ENCODE data around the gene SERPINA1. TPM values are rescaled to one million over a fixed set of nuclear protein-coding genes. Genes with fewer than 3 reads are reported as not detected.

Gene SERPINA1
- total and polyA plus RNA-seq, 2 donors (not counting 1 experiment from before 2014, with no cell fraction given): 0.69 to 6.8 TPM

- H4K20me1 ChIP-seq (ENCODE audit: control insufficient read depth, insufficient read depth, low read length, poor library complexity, severe bottlenecking): no peaks in the 10 kb centered on the region
- WGBS (ENCODE audit: insufficient coverage): 56% methylated on average over 4 of the region's 9 CpGs
- H3K36me3 ChIP-seq (replicated peaks in 1 of 2; ENCODE audit: control extremely low read depth in 1 of 2, control insufficient read depth in 1 of 2, extremely low read depth in 1 of 2, insufficient read depth in 2 of 2, low read length in 1 of 2): no peaks in the 10 kb centered on the region
- no peak overlapping the region for H3K9ac ChIP-seq (ENCODE audit: low read length)
- no peak overlapping the region for H3K27ac ChIP-seq (ENCODE audit: low read length in 2 of 2)
- no peak overlapping the region for H3K4me3 ChIP-seq (ENCODE audit: control extremely low read depth in 1 of 5, extremely low read depth in 1 of 5, insufficient read depth in 1 of 5, low read depth in 2 of 5, low read length in 4 of 5)
- no peak overlapping the region for H3K27ac Mint-ChIP-seq
- intact Hi-C loops (cut with micrococcal nuclease): no loop called here
- H3K4me3 Mint-ChIP-seq: no peak overlapping the region
- H2AFZ ChIP-seq (ENCODE audit: insufficient read depth, low read depth, low read length, poor library complexity, severe bottlenecking): no peak overlapping the region
- H3K9me3 ChIP-seq (ENCODE audit: control extremely low read depth in 1 of 3, control insufficient read depth in 2 of 3, insufficient read depth in 1 of 3, low read length in 2 of 3): no peaks in the 10 kb centered on the region
- ChIA-PET POLR2A (no interaction called here), CTCF (interaction anchor here (1.0 kb wide), 1 partner anchor 89 kb away, joined by 3 read pairs; no protein-coding TSS in a partner anchor)
- no peaks in the 10 kb centered on the region for H3K4me1 ChIP-seq (ENCODE audit: control insufficient read depth in 2 of 2, insufficient read depth in 2 of 2, low read length in 2 of 2)
- H3K9me3 Mint-ChIP-seq (ENCODE audit: insufficient read depth): no peaks in the 10 kb centered on the region
- DNase-seq: no peak
- no peak overlapping the region for H3K4me2 ChIP-seq (replicated peaks; ENCODE audit: low read depth, low read length, poor library complexity, severe bottlenecking)
- no peaks in the 10 kb centered on the region for H3K79me2 ChIP-seq (ENCODE audit: control insufficient read depth, insufficient read depth, low read length)
- no peaks in the 10 kb centered on the region for H3K4me1 Mint-ChIP-seq
- ATAC-seq (ENCODE audit: low read depth): no peak
- peaks cover 0 to 3% (median 0%) of the 10 kb centered on the region in 4 experiments for H3K27me3 ChIP-seq (replicated peaks in 1 of 4; ENCODE audit: control extremely low read depth in 1 of 4, control insufficient read depth in 3 of 4, insufficient read depth in 4 of 4, low read length in 3 of 4)
- H3K27me3 Mint-ChIP-seq: peaks cover 14% of the 10 kb centered on the region
- TF ChIP-seq EZH2 (IDR thresholded peaks at IDR 0.05; ENCODE audit: borderline replicate concordance, insufficient read depth, low read depth, low read length, poor library complexity, severe bottlenecking) (no peak), CTCF (IDR thresholded peaks at IDR 0.05) (no peak)
Observed at GRCh38 chr14:94397289-94398181, 9.1 kb upstream of the SERPINA1 start.

GRCh38 chr14:94396628-94397225, 8.3 kb upstream of the SERPINA1 start:
- POLR2A ChIA-PET: no interaction called here
- peaks cover 0 to 3% (median 0%) of the 10 kb centered on the region in 3 donors for H3K9me3 ChIP-seq (ENCODE audit: control extremely low read depth in 1 of 3, control insufficient read depth in 2 of 3, insufficient read depth in 1 of 3, low read length in 2 of 3)
- Mint-ChIP-seq H3K27me3 (peaks cover 14% of the 10 kb centered on the region), H3K4me3 (no peak overlapping the region), H3K27ac (no peak overlapping the region), H3K9me3 (ENCODE audit: insufficient read depth) (no peaks in the 10 kb centered on the region), H3K4me1 (no peaks in the 10 kb centered on the region)
- no peak overlapping the region for H3K27ac ChIP-seq (ENCODE audit: low read length in 2 of 2)
- H3K27me3 ChIP-seq (replicated peaks in 1 of 4; ENCODE audit: control extremely low read depth in 1 of 4, control insufficient read depth in 3 of 4, insufficient read depth in 4 of 4, low read length in 3 of 4): peaks cover 0 to 3% (median 0%) of the 10 kb centered on the region in 4 experiments
- no peak overlapping the region for H3K9ac ChIP-seq (ENCODE audit: low read length)
- DNase-seq: no peak
- H3K4me3 ChIP-seq (ENCODE audit: control extremely low read depth in 1 of 5, extremely low read depth in 1 of 5, insufficient read depth in 1 of 5, low read depth in 2 of 5, low read length in 4 of 5): no peak overlapping the region
- H3K36me3 ChIP-seq (replicated peaks in 1 of 2; ENCODE audit: control extremely low read depth in 1 of 2, control insufficient read depth in 1 of 2, extremely low read depth in 1 of 2, insufficient read depth in 2 of 2, low read length in 1 of 2): no peaks in the 10 kb centered on the region
- TF ChIP-seq CTCF (IDR thresholded peaks at IDR 0.05) (no peak), EZH2 (IDR thresholded peaks at IDR 0.05; ENCODE audit: borderline replicate concordance, insufficient read depth, low read depth, low read length, poor library complexity, severe bottlenecking) (no peak)
- CTCF ChIA-PET: no interaction called here
- no peak overlapping the region for H2AFZ ChIP-seq (ENCODE audit: insufficient read depth, low read depth, low read length, poor library complexity, severe bottlenecking)
- no peaks in the 10 kb centered on the region for H3K79me2 ChIP-seq (ENCODE audit: control insufficient read depth, insufficient read depth, low read length)
- intact Hi-C loops (cut with micrococcal nuclease): no loop called here
- no peak for ATAC-seq (ENCODE audit: low read depth)
- no peaks in the 10 kb centered on the region for H3K4me1 ChIP-seq (ENCODE audit: control insufficient read depth in 2 of 2, insufficient read depth in 2 of 2, low read length in 2 of 2)
- H3K4me2 ChIP-seq (replicated peaks; ENCODE audit: low read depth, low read length, poor library complexity, severe bottlenecking): no peak overlapping the region
- no peaks in the 10 kb centered on the region for H4K20me1 ChIP-seq (ENCODE audit: control insufficient read depth, insufficient read depth, low read length, poor library complexity, severe bottlenecking)

All from B cell (primary cell).